Upper lobe of left lung (tissue), 4 donors: ENCODE results near the gene OSBPL10.

Source experiments
- EP300 ChIP-seq, 4 donors: sonication (generic); formaldehyde crosslinking; IDR thresholded peaks; one replicate each; pipeline ENCODE4 v1.5.1; 2017; ENCODE audit warnings: antibody characterized with exemption in 4 of 4, control low read depth in 2 of 4
- POLR2A ChIP-seq, 4 donors: fragments of 450-650 bp; IDR thresholded peaks; one replicate each; pipeline ENCODE4 v1.5.1; 2016 to 2017; ENCODE audit warnings: antibody characterized with exemption in 4 of 4, mild to moderate bottlenecking in 2 of 4
- TF ChIP-seq, protein P1 (sequence below), 6 experiments: fragments of 450-650 bp in 4 of 6; fragments of 200-600 bp in 2 of 6; sonication (generic) in 2 of 6; IDR thresholded peaks; one replicate each; pipeline ENCODE4 v1.5.1; 2016 to 2019; ENCODE audit warnings: antibody characterized with exemption in 6 of 6

DNA sequence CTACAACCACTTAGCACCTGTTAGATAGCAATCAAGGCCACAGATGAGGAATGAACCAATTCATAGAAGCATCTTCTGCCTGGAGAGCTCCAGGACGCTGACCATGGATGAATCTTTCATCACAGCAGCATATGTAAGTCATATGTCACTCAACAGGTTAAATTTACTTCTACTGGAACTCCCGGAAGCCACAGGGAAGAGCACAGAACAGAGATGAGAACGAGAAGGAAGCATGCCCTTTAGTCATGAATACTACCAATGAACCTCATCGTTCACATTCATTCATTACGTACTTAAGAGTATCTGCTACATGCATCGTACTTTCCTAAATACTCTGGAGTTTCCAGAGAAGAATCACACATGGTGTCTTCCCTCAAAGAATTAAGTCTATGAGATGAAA, 255.5 kb downstream of the OSBPL10 start:
- TF ChIP-seq, protein P1, sequence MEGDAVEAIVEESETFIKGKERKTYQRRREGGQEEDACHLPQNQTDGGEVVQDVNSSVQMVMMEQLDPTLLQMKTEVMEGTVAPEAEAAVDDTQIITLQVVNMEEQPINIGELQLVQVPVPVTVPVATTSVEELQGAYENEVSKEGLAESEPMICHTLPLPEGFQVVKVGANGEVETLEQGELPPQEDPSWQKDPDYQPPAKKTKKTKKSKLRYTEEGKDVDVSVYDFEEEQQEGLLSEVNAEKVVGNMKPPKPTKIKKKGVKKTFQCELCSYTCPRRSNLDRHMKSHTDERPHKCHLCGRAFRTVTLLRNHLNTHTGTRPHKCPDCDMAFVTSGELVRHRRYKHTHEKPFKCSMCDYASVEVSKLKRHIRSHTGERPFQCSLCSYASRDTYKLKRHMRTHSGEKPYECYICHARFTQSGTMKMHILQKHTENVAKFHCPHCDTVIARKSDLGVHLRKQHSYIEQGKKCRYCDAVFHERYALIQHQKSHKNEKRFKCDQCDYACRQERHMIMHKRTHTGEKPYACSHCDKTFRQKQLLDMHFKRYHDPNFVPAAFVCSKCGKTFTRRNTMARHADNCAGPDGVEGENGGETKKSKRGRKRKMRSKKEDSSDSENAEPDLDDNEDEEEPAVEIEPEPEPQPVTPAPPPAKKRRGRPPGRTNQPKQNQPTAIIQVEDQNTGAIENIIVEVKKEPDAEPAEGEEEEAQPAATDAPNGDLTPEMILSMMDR (IDR thresholded peaks at IDR 0.05): no peak
- no peak for TF ChIP-seq POLR2A (IDR thresholded peaks at IDR 0.05)
- TF ChIP-seq EP300 (IDR thresholded peaks at IDR 0.05): no peak
